ENCODE results near the gene FLYWCH2. TPM values are rescaled to one million over a fixed set of nuclear protein-coding genes. Genes with fewer than 3 reads are reported as not detected.

FLYWCH2 gene
- total and polyA plus RNA-seq, 2 experiments from 2014 or later: 30.9 to 45.0 TPM

GRCh38 chr16:2900526-2901075 is 17.6 kb downstream of the FLYWCH2 start:
- Mint-ChIP-seq H3K9me3 (no peaks in the 10 kb centered on the region), H3K4me3 (no peak overlapping the region), H3K4me1 (peaks cover 4% of the 10 kb centered on the region; the same call in 2 of the 3 replicates), H3K36me3 (ENCODE audit: low read depth) (no peaks in the 10 kb centered on the region; the same call in 2 of the 3 replicates), H3K27ac (no peak overlapping the region), H3K27me3 (ENCODE audit: insufficient read depth, low read depth, poor library complexity) (peaks cover 15% of the 10 kb centered on the region)
- H2AFZ ChIP-seq: no peak overlapping the region
- H3K36me3 ChIP-seq (ENCODE audit: insufficient read depth): no peaks in the 10 kb centered on the region
- no peaks in the 10 kb centered on the region for H3K79me2 ChIP-seq (replicated peaks; ENCODE audit: insufficient read depth)
- no peak overlapping the region for H3K4me3 ChIP-seq
- H3F3A ChIP-seq (replicated peaks; ENCODE audit: low read depth): 0 out of 2 replicates have a peak, but pooled peaks cover 4% of the 10 kb centered on the region
- DNase-seq (ENCODE audit: low spot score): no peak
- H4K20me1 ChIP-seq (replicated peaks; ENCODE audit: insufficient read depth): no peaks in the 10 kb centered on the region
- no peaks in the 10 kb centered on the region for H3K9me2 ChIP-seq (ENCODE audit: insufficient read depth)
- H3K27me3 ChIP-seq (ENCODE audit: insufficient read depth): no peaks in the 10 kb centered on the region
- TF ChIP-seq JUNB (IDR thresholded peaks at IDR 0.05; ENCODE audit: unreplicated experiment) (no peak), NANOG (IDR thresholded peaks at IDR 0.05; ENCODE audit: borderline replicate concordance) (no peak), STAT1 (IDR thresholded peaks at IDR 0.05; ENCODE audit: unreplicated experiment) (no peak), CTCF (conservative IDR thresholded peaks at IDR 0.05; ENCODE audit: low read depth in 2 of 2) (no peak), ETS1 (IDR thresholded peaks at IDR 0.05) (no peak), CREB1 (CRISPR knock-in tag; IDR thresholded peaks at IDR 0.05; ENCODE audit: low read depth) (no peak), POLR2AphosphoS5 (IDR thresholded peaks at IDR 0.05; ENCODE audit: low read depth) (no peak), ZNF462 (CRISPR knock-in tag; IDR thresholded peaks at IDR 0.05) (no peak), EZH2phosphoT487 (IDR thresholded peaks at IDR 0.05; ENCODE audit: unreplicated experiment) (no peak), REST (IDR thresholded peaks at IDR 0.05; ENCODE audit: unreplicated experiment) (no peak)
- no peaks in the 10 kb centered on the region; the same call in 1 of the 2 replicates for H3K4me1 ChIP-seq (ENCODE audit: insufficient read depth)
- H3K4me2 ChIP-seq: no peak overlapping the region
- no peak overlapping the region for H3K27ac ChIP-seq (ENCODE audit: low read depth)
- ATAC-seq: no peak
